Prostate gland (tissue), 2 donors: Measurements from ENCODE around the gene SMPD1.

Source experiments
- POLR2A ChIP-seq: fragments of 450-650 bp; IDR thresholded peaks from one replicate; pipeline ENCODE4 v1.6.1; 2016; ENCODE audit warnings: antibody characterized with exemption, mild to moderate bottlenecking
- TF ChIP-seq, protein P1 (sequence below), 4 experiments: fragments of 200-600 bp in 2 of 4; fragments of 450-650 bp in 2 of 4; sonication (generic) in 2 of 4; IDR thresholded peaks; 1 replicate in 3 of 4; 2 replicates in 1 of 4; pipeline ENCODE4 v1.5.1; 2016 to 2019; ENCODE audit warnings: antibody characterized with exemption in 4 of 4, mild to moderate bottlenecking in 2 of 4, moderate library complexity in 2 of 4

GRCh38 chr11:6405052-6405667 lies 14.9 kb downstream of the SMPD1 start:
- TF ChIP-seq, protein P1, sequence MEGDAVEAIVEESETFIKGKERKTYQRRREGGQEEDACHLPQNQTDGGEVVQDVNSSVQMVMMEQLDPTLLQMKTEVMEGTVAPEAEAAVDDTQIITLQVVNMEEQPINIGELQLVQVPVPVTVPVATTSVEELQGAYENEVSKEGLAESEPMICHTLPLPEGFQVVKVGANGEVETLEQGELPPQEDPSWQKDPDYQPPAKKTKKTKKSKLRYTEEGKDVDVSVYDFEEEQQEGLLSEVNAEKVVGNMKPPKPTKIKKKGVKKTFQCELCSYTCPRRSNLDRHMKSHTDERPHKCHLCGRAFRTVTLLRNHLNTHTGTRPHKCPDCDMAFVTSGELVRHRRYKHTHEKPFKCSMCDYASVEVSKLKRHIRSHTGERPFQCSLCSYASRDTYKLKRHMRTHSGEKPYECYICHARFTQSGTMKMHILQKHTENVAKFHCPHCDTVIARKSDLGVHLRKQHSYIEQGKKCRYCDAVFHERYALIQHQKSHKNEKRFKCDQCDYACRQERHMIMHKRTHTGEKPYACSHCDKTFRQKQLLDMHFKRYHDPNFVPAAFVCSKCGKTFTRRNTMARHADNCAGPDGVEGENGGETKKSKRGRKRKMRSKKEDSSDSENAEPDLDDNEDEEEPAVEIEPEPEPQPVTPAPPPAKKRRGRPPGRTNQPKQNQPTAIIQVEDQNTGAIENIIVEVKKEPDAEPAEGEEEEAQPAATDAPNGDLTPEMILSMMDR (IDR thresholded peaks at IDR 0.05) = no peak
- TF ChIP-seq POLR2A = no peak
